Measurements from ENCODE around the gene AUTS2.

The AUTS2 gene

GRCh38 chr7:70545214-70545613 is 946.9 kb downstream of the AUTS2 start:
- no peak overlapping the region for H3K4me3 ChIP-seq (ENCODE audit: low read depth, low read length)
- TF ChIP-seq, protein P1, sequence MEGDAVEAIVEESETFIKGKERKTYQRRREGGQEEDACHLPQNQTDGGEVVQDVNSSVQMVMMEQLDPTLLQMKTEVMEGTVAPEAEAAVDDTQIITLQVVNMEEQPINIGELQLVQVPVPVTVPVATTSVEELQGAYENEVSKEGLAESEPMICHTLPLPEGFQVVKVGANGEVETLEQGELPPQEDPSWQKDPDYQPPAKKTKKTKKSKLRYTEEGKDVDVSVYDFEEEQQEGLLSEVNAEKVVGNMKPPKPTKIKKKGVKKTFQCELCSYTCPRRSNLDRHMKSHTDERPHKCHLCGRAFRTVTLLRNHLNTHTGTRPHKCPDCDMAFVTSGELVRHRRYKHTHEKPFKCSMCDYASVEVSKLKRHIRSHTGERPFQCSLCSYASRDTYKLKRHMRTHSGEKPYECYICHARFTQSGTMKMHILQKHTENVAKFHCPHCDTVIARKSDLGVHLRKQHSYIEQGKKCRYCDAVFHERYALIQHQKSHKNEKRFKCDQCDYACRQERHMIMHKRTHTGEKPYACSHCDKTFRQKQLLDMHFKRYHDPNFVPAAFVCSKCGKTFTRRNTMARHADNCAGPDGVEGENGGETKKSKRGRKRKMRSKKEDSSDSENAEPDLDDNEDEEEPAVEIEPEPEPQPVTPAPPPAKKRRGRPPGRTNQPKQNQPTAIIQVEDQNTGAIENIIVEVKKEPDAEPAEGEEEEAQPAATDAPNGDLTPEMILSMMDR (IDR thresholded peaks at IDR 0.05; ENCODE audit: borderline replicate concordance, insufficient read depth, low read depth, low read length) = no peak

GRCh38 chr7:70552141-70552540 is 953.9 kb downstream of the AUTS2 start:
- no peak overlapping the region for H3K4me3 ChIP-seq (ENCODE audit: low read depth, low read length)
- TF ChIP-seq, protein P1 (IDR thresholded peaks at IDR 0.05; ENCODE audit: borderline replicate concordance, insufficient read depth, low read depth, low read length) = no peak

DNA sequence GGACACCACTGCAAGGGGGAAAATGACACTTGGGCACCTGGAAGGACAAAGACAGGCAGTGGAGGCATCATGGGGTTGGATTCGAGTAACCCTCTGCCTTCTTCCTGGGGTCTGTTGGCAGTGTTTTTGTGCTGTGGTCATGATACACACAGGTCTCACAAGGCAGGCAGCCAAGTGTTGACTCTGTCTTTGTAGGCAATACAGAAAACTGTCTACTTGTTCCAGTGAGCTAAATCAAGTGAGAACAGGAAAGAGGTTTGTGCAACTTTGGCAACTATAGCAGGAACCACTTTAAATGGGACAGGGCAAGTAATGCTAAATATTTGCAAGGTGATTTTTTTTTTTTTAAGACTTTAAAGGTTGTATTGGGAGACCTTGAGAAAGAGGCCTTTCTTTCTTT is 955.1 kb downstream of the AUTS2 start:
- no peak overlapping the region for H3K4me3 ChIP-seq (ENCODE audit: low read depth, low read length)
- TF ChIP-seq, protein P1 (IDR thresholded peaks at IDR 0.05; ENCODE audit: borderline replicate concordance, insufficient read depth, low read depth, low read length) = no peak

DNA sequence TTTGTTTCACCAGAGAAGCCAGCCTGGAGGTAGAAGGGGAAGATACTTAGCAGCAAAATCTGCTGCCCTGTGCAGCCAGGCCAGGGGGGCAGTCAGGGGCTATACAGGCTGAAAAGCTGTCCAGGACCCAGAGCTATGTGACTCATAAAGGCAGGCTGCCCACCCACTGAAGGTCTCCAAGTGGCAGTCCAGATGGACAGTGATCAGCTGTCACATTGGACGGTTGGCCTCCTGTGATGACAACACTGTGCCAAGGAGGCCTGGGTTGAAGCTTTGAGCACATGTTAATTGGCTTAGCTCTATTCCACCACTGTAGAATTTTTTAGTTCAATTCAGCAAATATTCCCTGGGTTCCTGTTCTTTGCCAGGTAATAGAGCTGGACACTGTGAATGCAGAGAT is 956.4 kb downstream of the AUTS2 start:
- TF ChIP-seq, protein P1 (IDR thresholded peaks at IDR 0.05; ENCODE audit: borderline replicate concordance, insufficient read depth, low read depth, low read length) = no peak
- no peak overlapping the region for H3K4me3 ChIP-seq (ENCODE audit: low read depth, low read length)

DNA sequence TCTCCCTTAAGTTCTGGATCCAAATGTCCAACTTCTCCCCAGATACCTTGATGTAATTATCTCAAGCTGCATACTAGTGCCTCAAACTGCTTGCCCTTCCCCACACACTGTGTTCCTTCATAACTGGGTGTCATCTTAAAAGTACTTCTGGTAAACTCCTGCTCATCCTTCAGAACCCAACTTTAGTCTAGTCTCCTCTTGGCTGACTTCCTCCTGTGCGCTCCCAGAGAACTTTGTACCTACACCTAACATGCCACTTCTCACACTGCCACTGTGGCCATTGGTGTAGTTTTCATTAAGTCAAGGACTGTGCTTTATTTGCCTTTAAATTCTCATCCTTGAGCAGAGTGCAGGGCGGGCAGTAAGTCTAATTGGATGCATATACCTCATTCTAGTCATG is 958.5 kb downstream of the AUTS2 start:
- TF ChIP-seq, protein P1 (IDR thresholded peaks at IDR 0.05; ENCODE audit: borderline replicate concordance, insufficient read depth, low read depth, low read length) = no peak
- H3K4me3 ChIP-seq (ENCODE audit: low read depth, low read length) = no peak overlapping the region

DNA sequence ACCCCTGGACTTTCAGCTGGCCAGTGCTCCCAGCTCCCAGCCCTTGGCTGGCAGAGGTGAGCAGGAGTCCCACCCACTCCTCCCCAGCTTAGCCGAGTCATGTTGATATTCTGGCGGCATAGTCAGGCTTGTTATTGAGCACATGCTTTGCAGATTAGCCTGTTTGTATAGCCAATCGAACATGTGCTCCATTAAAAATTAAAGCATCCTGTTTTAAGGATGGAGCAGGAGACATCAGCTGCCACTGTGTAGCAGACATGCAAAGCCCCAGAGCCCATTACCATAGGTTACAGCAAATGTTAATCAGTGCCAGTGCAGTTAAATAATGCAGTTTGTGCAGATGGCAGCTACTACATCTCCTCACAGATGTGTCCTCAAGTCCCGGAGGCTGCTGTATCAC is 959.1 kb downstream of the AUTS2 start:
- H3K4me3 ChIP-seq (ENCODE audit: low read depth, low read length) = no peak overlapping the region
- TF ChIP-seq, protein P1 (IDR thresholded peaks at IDR 0.05; ENCODE audit: borderline replicate concordance, insufficient read depth, low read depth, low read length) = no peak

GRCh38 chr7:70559815-70560214 is 961.5 kb downstream of the AUTS2 start:
- TF ChIP-seq, protein P1 (IDR thresholded peaks at IDR 0.05; ENCODE audit: borderline replicate concordance, insufficient read depth, low read depth, low read length) = no peak
- H3K4me3 ChIP-seq (ENCODE audit: low read depth, low read length) = no peak overlapping the region

Measured in GM12875 (cell line).